ENCODE data around the gene CHD6.

GRCh38 chr20:41422953-41423352 lies 195.2 kb downstream of the CHD6 start:
- no peak for TF ChIP-seq POLR2A (IDR thresholded peaks at IDR 0.05; ENCODE audit: low read length)
- no peak for TF ChIP-seq GATA1 (IDR thresholded peaks at IDR 0.05; ENCODE audit: low read depth, low read length)

All from erythroblast (primary cell).